Fibroblast of villous mesenchyme (primary cell): ENCODE measurements around the gene RPL10L. TPM values are rescaled to one million over a fixed set of nuclear protein-coding genes. Genes with fewer than 3 reads are reported as not detected.

Experiments
- DNase-seq: peaks from one replicate; pipeline ENCODE4 v3.0.0-alpha.2; 2010; ENCODE audit warnings: low read depth
- H3K4me3 ChIP-seq: 2 replicates; pipeline ENCODE4 v1.5.1; 2011; ENCODE audit warnings: low read depth, mild to moderate bottlenecking, low read length
- total RNA-seq: library from RNA; depleted of rRNA; stranded (reverse); fragments of >200 nt; gene quantifications from 2 replicates; pipeline ENCODE4 v1.2.3, GENCODE V29; 2012
- TF ChIP-seq, protein P1 (sequence below): IDR thresholded peaks from 2 replicates; pipeline ENCODE4 v1.5.1; 2012; ENCODE audit warnings: low read depth, mild to moderate bottlenecking, low read length; ENCODE audit not compliant: insufficient read depth

RPL10L gene
- total RNA-seq, result 0.43 TPM in 1 of 2 replicates, not detected in the other

DNA sequence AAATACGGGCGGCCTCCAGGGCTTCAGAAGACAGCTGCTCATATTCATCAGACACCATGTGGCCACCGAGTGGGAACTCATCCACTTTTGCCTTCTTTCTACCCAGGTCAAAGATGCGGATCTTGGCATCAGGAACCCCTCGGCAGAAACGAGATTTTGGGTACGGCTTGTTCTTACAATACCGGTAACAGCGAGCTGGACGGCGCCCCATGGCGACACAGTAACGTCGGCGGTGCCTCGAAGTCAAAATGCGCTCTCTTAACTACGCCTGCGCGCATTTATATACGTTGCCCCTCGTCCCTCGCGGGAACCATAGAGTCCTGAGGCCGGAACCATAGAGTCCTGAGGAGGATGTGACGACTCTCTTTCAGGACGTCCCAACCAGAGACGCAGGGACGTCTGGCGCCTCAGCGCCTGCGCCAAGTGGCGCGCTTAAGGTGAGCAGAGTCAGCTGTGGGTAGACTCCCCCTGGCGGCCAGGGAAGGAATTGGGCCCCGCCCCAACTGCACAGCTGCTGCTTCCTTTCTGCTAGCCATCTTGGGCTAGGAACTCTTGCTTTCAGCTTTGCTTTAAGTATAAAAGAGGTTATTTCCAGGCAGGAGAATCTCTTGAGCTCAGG is at the start of gene RPL10L:
Gene RPL10L (minus strand): TSS at position 256 of the 619 bp plus-strand sequence. CDS start 45 bp downstream, at position 211.
- TF ChIP-seq, protein P1, sequence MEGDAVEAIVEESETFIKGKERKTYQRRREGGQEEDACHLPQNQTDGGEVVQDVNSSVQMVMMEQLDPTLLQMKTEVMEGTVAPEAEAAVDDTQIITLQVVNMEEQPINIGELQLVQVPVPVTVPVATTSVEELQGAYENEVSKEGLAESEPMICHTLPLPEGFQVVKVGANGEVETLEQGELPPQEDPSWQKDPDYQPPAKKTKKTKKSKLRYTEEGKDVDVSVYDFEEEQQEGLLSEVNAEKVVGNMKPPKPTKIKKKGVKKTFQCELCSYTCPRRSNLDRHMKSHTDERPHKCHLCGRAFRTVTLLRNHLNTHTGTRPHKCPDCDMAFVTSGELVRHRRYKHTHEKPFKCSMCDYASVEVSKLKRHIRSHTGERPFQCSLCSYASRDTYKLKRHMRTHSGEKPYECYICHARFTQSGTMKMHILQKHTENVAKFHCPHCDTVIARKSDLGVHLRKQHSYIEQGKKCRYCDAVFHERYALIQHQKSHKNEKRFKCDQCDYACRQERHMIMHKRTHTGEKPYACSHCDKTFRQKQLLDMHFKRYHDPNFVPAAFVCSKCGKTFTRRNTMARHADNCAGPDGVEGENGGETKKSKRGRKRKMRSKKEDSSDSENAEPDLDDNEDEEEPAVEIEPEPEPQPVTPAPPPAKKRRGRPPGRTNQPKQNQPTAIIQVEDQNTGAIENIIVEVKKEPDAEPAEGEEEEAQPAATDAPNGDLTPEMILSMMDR, result no peak
- H3K4me3 ChIP-seq, result no peak within 1 kb of the TSS
- no peak for DNase-seq

DNA sequence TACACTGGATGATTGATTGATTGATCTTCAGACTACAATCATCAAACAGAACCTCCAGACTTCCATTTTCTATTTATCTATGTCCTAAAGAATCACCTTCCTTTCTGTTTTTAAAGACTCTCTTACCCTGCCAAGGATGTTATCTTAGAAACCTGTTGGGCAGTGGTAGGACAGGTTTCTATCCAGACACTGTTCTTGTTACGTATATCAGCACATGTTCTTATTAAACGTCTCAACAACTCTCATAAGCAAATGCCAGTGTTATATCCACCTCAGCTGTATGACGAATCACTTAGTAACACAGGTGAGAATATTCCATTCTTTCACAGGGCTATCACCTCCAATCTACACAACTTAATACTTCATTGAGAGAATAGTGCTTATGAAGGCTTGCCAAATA is 40.2 kb upstream of the RPL10L start:
- H3K4me3 ChIP-seq, result no peak overlapping the region
- TF ChIP-seq, protein P1, result no peak
- DNase-seq, result no peak

DNA sequence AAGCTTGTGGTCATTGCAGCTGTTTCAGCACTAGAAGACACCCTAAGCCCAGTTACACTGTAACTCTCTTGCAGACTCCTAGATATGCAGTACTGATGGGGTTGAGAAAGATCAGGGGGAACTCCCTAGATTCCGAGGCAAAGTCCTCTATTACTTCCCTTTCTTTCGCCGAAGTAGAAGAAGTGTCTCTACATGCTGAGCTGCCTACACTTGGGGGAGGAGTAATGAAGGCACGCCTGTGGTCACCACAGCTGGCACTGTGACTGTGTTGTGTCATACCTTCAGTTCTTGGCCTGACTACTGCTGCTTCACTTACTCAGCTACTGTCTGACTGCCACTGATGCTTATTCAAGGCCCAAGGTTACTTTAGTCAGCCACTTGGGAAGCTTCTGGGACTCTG is 35.1 kb upstream of the RPL10L start:
- DNase-seq, result no peak
- TF ChIP-seq, protein P1, result no peak
- no peak overlapping the region for H3K4me3 ChIP-seq

DNA sequence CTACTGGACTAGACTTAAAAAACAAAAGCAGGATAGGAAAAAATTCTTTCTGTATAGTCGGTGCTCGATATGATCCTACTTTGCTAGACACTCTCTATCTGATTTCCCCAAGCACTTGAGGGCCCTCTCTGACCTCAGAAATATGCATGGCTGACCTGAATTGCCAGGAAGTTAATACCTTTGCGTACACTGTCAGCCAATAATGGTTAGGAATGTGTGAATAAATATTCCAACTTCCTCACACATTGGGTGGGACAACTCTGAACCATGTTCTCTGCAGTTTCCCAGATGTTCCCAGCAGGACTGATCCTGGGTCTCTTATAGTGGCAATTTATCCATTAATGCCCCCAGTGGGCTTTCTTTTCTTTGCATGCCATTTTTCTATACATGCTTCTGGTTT is 20.5 kb upstream of the RPL10L start:
- no peak overlapping the region for H3K4me3 ChIP-seq
- TF ChIP-seq, protein P1, result no peak
- no peak for DNase-seq

DNA sequence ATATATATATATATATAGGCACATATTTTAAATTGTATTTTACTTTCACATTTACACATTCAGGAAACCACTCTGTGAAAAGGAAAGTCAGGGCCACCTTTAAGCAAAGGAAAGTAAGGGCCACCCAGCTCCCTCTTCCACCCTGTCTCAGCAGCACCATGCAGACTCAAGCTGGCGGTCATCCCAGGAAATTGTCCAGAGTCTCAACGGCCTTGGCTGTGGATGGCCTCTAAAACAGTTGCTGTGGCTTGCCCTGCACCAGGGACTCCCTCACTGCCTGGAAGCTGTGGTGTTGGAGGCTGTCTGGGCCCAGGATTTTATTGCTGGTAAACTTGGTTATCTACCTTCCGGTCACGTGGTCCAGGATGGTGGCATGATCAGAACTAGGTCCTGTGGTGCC is 11.8 kb upstream of the RPL10L start:
- DNase-seq, result no peak
- TF ChIP-seq, protein P1, result no peak
- no peak overlapping the region for H3K4me3 ChIP-seq

DNA sequence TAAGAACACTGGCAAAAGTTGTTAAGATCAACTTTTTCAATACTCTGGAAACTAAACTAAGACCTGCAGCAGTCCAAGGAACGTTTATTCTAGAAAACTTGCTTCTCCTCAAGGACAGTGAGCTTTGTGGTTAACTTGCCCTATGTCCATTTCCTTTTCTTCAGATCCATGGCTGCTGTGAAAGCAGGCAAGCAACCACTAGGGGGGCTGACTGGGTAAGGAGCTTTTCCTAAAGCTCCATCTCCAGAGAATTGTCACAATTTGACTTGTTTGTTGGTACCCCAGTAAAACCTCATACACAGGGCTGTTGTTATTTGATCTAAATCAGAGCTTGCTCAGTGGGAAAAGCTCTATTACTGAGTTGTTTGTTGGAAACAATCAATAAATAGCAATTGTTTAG is 10.1 kb upstream of the RPL10L start:
- DNase-seq, result no peak
- TF ChIP-seq, protein P1, result no peak
- H3K4me3 ChIP-seq, result no peak overlapping the region
